ENCODE results near the gene JAZF1. TPM values are rescaled to one million over a fixed set of nuclear protein-coding genes. Genes with fewer than 3 reads are reported as not detected.

JAZF1 gene
- total RNA-seq, 1 donor from 2014 or later: 33.8 TPM

DNA sequence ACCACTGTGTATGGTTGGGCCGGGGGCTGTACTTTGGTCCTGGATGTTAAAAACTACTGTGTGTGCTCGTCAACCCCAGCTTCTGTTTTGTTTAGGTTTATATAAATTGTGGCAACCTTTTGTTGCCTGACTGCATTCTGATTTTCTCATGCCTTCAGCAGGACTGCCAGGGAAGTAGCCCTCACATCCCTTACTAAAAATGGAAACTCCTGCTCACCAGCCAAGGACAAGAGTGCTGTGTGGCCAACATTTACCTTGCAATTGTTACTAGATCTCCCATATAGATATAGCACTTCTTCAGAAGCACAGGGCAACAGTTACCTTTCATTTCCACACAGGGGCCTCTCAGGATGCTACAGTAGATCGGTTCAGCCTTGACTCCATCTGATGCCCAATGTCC is 266.2 kb downstream of the JAZF1 start:
- H3K36me3 Mint-ChIP-seq (ENCODE audit: low read depth): peaks cover 2% of the 10 kb centered on the region
- H3K4me3 Mint-ChIP-seq (ENCODE audit: unreplicated experiment): no peak overlapping the region
- DNase-seq (ENCODE audit: low spot score): no peak
- H3K27ac Mint-ChIP-seq (ENCODE audit: unreplicated experiment): no peak overlapping the region
- H3K27me3 Mint-ChIP-seq (ENCODE audit: low read depth): no peaks in the 10 kb centered on the region
- peaks cover 5% of the 10 kb centered on the region for H3K9me3 Mint-ChIP-seq (ENCODE audit: low read depth)
- TF ChIP-seq, protein P1, sequence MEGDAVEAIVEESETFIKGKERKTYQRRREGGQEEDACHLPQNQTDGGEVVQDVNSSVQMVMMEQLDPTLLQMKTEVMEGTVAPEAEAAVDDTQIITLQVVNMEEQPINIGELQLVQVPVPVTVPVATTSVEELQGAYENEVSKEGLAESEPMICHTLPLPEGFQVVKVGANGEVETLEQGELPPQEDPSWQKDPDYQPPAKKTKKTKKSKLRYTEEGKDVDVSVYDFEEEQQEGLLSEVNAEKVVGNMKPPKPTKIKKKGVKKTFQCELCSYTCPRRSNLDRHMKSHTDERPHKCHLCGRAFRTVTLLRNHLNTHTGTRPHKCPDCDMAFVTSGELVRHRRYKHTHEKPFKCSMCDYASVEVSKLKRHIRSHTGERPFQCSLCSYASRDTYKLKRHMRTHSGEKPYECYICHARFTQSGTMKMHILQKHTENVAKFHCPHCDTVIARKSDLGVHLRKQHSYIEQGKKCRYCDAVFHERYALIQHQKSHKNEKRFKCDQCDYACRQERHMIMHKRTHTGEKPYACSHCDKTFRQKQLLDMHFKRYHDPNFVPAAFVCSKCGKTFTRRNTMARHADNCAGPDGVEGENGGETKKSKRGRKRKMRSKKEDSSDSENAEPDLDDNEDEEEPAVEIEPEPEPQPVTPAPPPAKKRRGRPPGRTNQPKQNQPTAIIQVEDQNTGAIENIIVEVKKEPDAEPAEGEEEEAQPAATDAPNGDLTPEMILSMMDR (IDR thresholded peaks at IDR 0.05): no peak
- H3K4me1 Mint-ChIP-seq (ENCODE audit: low read depth): no peaks in the 10 kb centered on the region

DNA sequence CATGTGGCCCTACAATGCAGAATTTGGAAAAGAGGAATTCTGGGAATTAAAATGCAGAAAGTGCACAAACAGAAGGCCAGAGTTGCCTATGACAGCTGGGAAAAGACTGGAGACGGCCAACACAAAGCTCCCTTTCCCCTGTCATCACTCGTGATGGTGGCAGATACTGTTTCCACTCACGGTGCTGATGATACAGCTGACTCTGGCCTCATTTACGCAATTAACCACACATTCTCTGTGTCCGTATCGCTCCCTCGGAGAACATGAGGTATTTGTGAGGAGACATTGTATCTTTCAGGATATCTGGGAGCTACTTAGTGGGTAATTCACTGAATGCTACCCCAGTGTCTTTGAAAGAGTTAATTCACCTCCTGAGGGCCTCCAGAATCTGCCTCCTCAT is 267.8 kb downstream of the JAZF1 start:
- H3K4me3 Mint-ChIP-seq (ENCODE audit: unreplicated experiment): no peak overlapping the region
- no peaks in the 10 kb centered on the region for H3K4me1 Mint-ChIP-seq (ENCODE audit: low read depth)
- TF ChIP-seq, protein P1 (IDR thresholded peaks at IDR 0.05): no peak
- DNase-seq (ENCODE audit: low spot score): no peak
- no peaks in the 10 kb centered on the region for H3K27me3 Mint-ChIP-seq (ENCODE audit: low read depth)
- peaks cover 5% of the 10 kb centered on the region for H3K9me3 Mint-ChIP-seq (ENCODE audit: low read depth)
- no peak overlapping the region for H3K27ac Mint-ChIP-seq (ENCODE audit: unreplicated experiment)
- peaks cover 2% of the 10 kb centered on the region for H3K36me3 Mint-ChIP-seq (ENCODE audit: low read depth)

DNA sequence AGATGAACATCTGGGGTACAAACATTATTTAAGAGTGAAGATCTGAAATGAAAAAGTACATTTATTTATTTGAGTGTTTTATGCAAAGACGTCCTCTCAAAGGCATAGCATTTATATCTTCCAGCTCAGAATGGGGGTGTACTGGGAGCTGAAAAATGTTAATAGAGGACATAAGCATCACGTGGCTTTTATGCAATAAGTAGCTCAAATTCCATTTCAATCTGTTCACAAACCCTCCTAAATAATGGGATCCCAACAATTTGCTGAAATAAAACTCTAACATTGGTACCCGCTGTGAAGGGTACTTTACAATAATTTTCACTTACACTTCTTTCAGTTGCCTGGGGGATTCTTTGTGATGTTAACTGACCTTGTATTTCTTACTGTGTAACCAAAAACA is 268.7 kb downstream of the JAZF1 start:
- Mint-ChIP-seq H3K36me3 (ENCODE audit: low read depth) (peaks cover 2% of the 10 kb centered on the region), H3K4me1 (ENCODE audit: low read depth) (no peaks in the 10 kb centered on the region), H3K27ac (ENCODE audit: unreplicated experiment) (no peak overlapping the region), H3K9me3 (ENCODE audit: low read depth) (peaks cover 5% of the 10 kb centered on the region), H3K4me3 (ENCODE audit: unreplicated experiment) (no peak overlapping the region), H3K27me3 (ENCODE audit: low read depth) (no peaks in the 10 kb centered on the region)
- TF ChIP-seq, protein P1 (IDR thresholded peaks at IDR 0.05): no peak
- no peak for DNase-seq (ENCODE audit: low spot score)

DNA sequence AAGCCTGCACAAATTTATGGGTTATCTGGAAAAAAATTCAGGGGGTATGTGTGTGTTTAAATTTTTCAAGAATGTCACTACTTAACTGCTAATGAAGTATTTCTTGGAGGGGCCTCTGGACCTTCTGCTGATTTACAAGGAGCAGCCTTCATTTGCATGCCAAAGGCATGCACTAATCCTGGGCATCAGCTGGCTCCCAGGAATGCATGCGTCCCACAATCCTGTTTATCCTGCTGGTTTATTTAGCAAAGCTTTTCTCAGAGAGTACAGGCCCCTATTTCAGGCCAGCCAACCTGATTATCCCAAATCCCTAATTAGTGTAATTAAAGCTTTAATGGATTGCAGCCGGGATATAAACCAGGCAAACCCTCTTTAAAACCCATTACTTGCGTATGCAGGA is 270.3 kb downstream of the JAZF1 start:
- no peak for DNase-seq (ENCODE audit: low spot score)
- no peaks in the 10 kb centered on the region for H3K27me3 Mint-ChIP-seq (ENCODE audit: low read depth)
- H3K4me1 Mint-ChIP-seq (ENCODE audit: low read depth): peaks cover 8% of the 10 kb centered on the region
- H3K27ac Mint-ChIP-seq (ENCODE audit: unreplicated experiment): no peak overlapping the region
- TF ChIP-seq, protein P1 (IDR thresholded peaks at IDR 0.05): no peak
- H3K36me3 Mint-ChIP-seq (ENCODE audit: low read depth): no peaks in the 10 kb centered on the region
- no peak overlapping the region for H3K4me3 Mint-ChIP-seq (ENCODE audit: unreplicated experiment)
- H3K9me3 Mint-ChIP-seq (ENCODE audit: low read depth): no peaks in the 10 kb centered on the region

DNA sequence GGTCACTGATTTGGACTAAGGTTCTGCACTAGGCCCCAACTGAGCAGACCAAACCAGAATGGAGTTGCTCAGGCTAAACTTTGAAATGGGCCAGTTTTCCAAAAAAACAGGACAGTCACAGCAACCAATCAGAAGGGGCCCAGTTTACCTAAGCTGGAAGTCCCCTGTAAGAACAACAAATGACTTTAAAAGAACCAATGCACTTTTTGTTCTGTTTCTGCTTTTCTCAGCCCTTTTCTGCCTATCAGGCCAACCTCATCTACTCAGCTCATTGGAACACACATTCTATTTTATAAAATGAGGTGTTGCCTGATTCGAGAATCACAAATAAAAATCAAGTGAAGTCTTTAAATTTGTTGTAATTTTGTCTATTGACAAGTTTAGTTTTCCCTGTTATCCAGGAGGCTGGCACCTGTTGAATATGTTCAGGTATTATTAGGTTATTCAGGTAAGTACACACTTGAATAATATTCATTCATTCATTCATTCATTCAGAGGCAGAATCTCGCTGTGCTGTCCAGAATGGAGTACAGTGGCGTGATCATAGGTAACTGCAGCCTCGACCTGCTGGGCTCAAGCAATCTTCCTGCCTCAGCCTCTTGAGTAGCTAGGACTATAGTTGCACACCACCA is 271.9 kb downstream of the JAZF1 start:
- Mint-ChIP-seq H3K9me3 (ENCODE audit: low read depth) (no peaks in the 10 kb centered on the region), H3K27ac (ENCODE audit: unreplicated experiment) (no peak overlapping the region), H3K4me1 (ENCODE audit: low read depth) (peaks cover 8% of the 10 kb centered on the region), H3K27me3 (ENCODE audit: low read depth) (no peaks in the 10 kb centered on the region), H3K36me3 (ENCODE audit: low read depth) (no peaks in the 10 kb centered on the region), H3K4me3 (ENCODE audit: unreplicated experiment) (no peak overlapping the region)
- no peak for DNase-seq (ENCODE audit: low spot score)
- TF ChIP-seq, protein P1 (IDR thresholded peaks at IDR 0.05): no peak

Data from chondrocyte (in vitro differentiated cells).